Activated T-helper 1 cell treated with anti-CD3 and anti-CD28 coated beads, Interleukin-12 subunit alpha, Interleukin-12 subunit beta, Interleukin-2, Interleukin-4 antibody, amounts not matched to agents 30 ng/mL and 10 ng/mL and 1 ng/mL, durations not matched to agents 14 hours and 24 hours and 36 hours (primary cell): ENCODE results near the gene PF4V1. TPM values are rescaled to one million over a fixed set of nuclear protein-coding genes. Genes with fewer than 3 reads are reported as not detected.

Experiments
- DNase-seq: peaks from one replicate; pipeline ENCODE4 v3.0.0; 2021; ENCODE audit warnings: low spot score
- H3K27ac Mint-ChIP-seq: one replicate; pipeline ENCODE4 v1.8.0; 2021; ENCODE audit warnings: mild to moderate bottlenecking, mixed read lengths
- H3K27me3 Mint-ChIP-seq: one replicate; pipeline ENCODE4 v1.8.0; 2022; ENCODE audit warnings: mild to moderate bottlenecking, moderate library complexity, mixed read lengths; ENCODE audit not compliant: insufficient read depth
- H3K36me3 Mint-ChIP-seq: one replicate; pipeline ENCODE4 v1.8.0; 2021; ENCODE audit warnings: low read depth, mixed read lengths
- H3K4me1 Mint-ChIP-seq: one replicate; pipeline ENCODE4 v1.8.0; 2021; ENCODE audit warnings: low read depth, mixed read lengths
- H3K4me3 Mint-ChIP-seq: one replicate; pipeline ENCODE4 v1.8.0; 2021; ENCODE audit warnings: mild to moderate bottlenecking, moderate library complexity, mixed read lengths
- H3K9me3 Mint-ChIP-seq: one replicate; pipeline ENCODE4 v1.8.0; 2021; ENCODE audit warnings: mixed read lengths
- intact Hi-C: fragments of 100-400 bp; cut with micrococcal nuclease; formaldehyde crosslinking; loops from one replicate; pipeline ENCODE4 v1.15.1; 2024
- total RNA-seq: library from RNA; stranded (reverse); gene quantifications from 2 replicates; pipeline ENCODE4 v1.2.3, GENCODE V29; 2022

Gene PF4V1
- total RNA-seq, 1 donor from 2014 or later = not detected

DNA sequence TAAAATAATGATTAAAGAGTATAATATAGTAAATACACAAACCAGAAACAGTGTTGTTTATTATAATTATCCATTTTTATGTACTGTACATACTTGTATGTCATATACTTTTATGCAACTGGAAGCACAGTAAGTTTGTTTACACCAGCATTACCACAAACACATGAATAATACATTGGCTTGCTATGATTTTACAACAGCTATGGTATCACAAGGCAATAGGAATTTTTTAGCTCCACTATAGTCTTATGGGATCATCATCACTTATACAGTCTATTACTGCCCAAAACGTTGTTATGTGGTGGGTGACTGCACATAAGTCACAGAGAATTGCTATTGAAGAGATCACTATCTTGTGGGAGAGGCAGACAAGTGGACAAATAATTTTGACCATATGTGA is 1.8 kb upstream of the PF4V1 start:
- Mint-ChIP-seq H3K27ac (no peak overlapping the region), H3K36me3 (no peaks in the 10 kb centered on the region), H3K4me1 (no peaks in the 10 kb centered on the region), H3K4me3 (no peak overlapping the region), H3K27me3 (peaks cover 18% of the 10 kb centered on the region), H3K9me3 (no peaks in the 10 kb centered on the region)
- DNase-seq = no peak
- intact Hi-C loops = no loop called here

DNA sequence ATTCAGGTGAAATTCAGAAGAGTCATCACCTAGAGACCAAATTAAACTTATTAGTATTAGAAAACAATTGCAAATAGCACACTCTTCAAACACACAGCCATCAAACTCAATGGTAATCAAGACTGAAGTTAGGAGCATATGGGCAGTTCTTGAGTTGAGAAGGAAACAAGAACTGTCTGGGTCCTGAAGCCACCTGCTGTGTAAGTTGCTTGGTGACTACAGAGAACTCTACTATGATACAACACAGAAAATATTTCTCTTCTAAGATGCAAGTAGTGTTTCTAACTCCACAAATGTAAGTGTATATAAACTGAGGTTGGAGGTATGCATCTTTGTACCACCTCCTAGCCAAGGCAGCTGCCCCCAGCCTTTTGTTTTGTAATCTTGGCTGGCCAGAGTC is 325 bp upstream of the PF4V1 start:
- Mint-ChIP-seq H3K27me3 (peaks cover 18% of the 10 kb centered on the region), H3K9me3 (no peaks in the 10 kb centered on the region), H3K27ac (no peak overlapping the region), H3K36me3 (no peaks in the 10 kb centered on the region), H3K4me3 (no peak overlapping the region), H3K4me1 (no peaks in the 10 kb centered on the region)
- intact Hi-C loops = no loop called here
- DNase-seq = no peak

DNA sequence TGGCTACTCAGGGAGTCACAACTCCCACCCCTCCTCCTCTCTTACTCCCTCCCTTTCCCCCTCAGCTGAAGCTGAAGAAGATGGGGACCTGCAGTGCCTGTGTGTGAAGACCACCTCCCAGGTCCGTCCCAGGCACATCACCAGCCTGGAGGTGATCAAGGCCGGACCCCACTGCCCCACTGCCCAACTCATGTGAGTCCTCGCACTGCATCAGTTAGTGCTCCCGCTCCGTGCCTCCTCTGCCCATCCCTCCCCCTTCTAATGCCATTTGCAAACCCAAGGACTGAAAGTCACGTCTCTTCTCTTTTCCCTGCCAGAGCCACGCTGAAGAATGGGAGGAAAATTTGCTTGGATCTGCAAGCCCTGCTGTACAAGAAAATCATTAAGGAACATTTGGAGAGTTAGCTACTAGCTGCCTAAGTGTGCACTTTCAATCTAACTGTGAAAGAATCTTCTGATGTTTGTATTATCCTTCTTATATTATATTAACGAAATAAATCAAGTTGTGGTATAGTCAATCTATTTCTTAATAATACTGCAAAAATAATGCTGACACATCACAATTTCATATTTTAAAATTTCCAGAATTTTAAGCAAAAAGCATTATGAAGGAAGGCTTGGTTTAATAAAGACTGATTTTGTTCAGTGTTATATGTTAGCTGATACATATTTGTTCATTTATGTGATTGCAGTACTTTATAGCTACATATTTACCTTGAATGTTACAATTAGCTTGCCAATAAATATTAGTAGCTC is 800 bp downstream of the PF4V1 start:
- DNase-seq = no peak
- peaks cover 18% of the 10 kb centered on the region for H3K27me3 Mint-ChIP-seq
- intact Hi-C loops = no loop called here
- no peaks in the 10 kb centered on the region for H3K4me1 Mint-ChIP-seq
- H3K4me3 Mint-ChIP-seq = no peak overlapping the region
- no peaks in the 10 kb centered on the region for H3K9me3 Mint-ChIP-seq
- no peaks in the 10 kb centered on the region for H3K36me3 Mint-ChIP-seq
- no peak overlapping the region for H3K27ac Mint-ChIP-seq

DNA sequence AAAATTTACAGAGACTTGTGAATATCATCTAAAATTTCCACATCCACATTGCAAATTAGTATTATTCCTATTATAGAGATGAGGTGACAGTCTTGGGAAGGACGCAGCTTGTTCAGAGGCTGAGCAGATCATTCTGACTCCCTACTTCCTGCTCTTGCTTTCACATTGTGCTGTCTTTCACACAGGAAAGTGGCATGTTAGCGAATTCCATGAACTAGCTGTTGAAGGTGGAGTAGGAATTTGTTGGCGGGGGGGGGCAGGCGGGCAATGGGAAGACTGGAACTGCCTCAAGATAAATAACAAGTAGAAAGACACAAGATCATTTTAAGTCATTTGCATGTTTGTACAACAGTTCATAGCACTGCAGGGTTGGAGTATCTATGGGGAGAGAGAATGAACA is 2.3 kb downstream of the PF4V1 start:
- intact Hi-C loops = no loop called here
- Mint-ChIP-seq H3K9me3 (no peaks in the 10 kb centered on the region), H3K4me1 (no peaks in the 10 kb centered on the region), H3K4me3 (no peak overlapping the region), H3K27ac (no peak overlapping the region), H3K27me3 (peaks cover 18% of the 10 kb centered on the region), H3K36me3 (no peaks in the 10 kb centered on the region)
- no peak for DNase-seq

DNA sequence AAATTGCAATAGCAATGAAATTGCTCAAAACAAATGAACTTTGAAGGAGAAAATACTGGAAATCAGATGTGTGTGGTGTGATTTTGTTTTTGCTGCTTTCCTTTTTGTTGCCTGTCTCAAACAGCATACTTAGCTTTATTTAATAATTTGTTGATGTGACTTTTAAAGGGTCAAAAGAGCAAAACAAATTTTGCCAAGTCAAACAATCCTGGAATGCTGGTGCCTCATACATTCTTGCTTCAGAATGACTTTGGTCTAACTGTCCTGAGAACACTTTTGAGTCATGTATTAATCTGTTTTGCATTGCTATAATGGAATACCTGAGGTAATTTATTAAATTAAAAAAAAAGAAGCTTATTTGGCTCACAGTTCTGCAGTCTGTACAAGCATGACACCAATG is 3.4 kb downstream of the PF4V1 start:
- intact Hi-C loops = no loop called here

DNA sequence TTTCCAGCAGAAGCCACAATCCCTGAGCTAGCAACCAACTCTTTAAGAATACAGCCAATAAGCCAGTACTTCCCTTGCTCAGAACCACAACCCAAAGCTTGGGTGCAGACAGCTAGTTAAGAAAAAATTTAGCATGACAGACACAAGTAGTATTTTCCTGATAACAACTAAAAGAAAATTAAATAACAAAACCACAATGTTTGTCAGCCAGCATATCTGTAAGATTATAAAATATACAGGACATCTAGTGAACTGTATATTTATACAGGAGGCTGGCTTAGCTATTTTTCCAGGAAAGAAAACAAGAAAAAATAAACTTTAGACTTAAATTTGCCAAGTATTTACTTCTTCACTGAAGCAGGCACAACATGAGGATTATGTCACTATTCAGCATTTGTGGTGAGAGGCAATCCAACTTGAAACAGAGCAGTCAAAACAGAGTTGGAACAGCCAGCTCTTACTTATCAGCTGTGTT is 6.6 kb downstream of the PF4V1 start:
- Mint-ChIP-seq H3K4me3 (no peak overlapping the region), H3K36me3 (no peaks in the 10 kb centered on the region), H3K4me1 (no peaks in the 10 kb centered on the region), H3K27ac (no peak overlapping the region), H3K9me3 (no peaks in the 10 kb centered on the region), H3K27me3 (peaks cover 7% of the 10 kb centered on the region)
- intact Hi-C loops = no loop called here
- no peak for DNase-seq

More for the DNA sequence above, 3.4 kb downstream of the PF4V1 start:
- no peak for DNase-seq
- Mint-ChIP-seq H3K9me3 (no peaks in the 10 kb centered on the region), H3K27me3 (peaks cover 18% of the 10 kb centered on the region), H3K36me3 (no peaks in the 10 kb centered on the region), H3K4me3 (no peak overlapping the region), H3K4me1 (no peaks in the 10 kb centered on the region), H3K27ac (no peak overlapping the region)

DNA sequence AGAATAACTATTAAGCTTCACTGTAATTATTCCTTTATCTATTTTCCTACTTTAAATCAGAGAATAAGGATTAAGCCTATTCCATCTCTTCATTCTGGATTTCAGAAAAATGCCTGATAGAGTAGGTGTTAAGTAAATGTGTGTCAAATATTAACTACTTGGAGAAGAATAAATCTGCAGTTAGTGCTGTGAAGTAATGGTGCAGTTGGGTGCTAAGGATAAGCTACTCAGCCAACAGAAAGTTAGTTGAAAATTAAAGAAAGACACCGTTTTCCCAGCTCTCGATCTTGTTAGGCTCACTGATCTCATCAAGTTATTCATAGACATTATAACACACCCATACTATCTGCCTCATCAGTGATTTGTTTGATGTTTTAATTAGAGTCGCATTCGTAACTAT is 7.1 kb downstream of the PF4V1 start:
- intact Hi-C loops = no loop called here
- Mint-ChIP-seq H3K9me3 (no peaks in the 10 kb centered on the region), H3K27me3 (peaks cover 5% of the 10 kb centered on the region), H3K4me3 (no peak overlapping the region), H3K4me1 (no peaks in the 10 kb centered on the region), H3K27ac (no peak overlapping the region), H3K36me3 (no peaks in the 10 kb centered on the region)
- no peak for DNase-seq

DNA sequence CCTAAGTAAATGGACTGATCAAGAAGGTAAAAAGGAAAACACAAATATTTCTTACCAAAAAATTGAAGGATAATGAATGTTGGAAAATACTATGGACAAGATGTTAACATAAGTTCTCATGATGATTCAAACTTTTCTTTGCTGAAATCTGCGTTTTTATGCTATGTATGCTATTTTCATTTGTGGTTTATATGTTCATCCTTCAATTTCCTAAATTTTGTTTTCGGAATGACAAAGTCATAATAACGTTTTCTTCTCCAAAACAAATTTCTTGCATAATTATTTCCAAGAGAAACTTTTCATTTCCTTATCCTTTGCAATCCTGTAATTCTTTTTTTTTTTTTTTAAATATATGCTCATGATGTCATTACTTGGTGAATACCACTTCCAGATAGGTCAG is 7.8 kb downstream of the PF4V1 start:
- H3K4me3 Mint-ChIP-seq = no peak overlapping the region
- no peaks in the 10 kb centered on the region for H3K4me1 Mint-ChIP-seq
- intact Hi-C loops = no loop called here
- DNase-seq = no peak
- H3K27ac Mint-ChIP-seq = no peak overlapping the region
- H3K36me3 Mint-ChIP-seq = no peaks in the 10 kb centered on the region
- no peaks in the 10 kb centered on the region for H3K9me3 Mint-ChIP-seq
- no peaks in the 10 kb centered on the region for H3K27me3 Mint-ChIP-seq

DNA sequence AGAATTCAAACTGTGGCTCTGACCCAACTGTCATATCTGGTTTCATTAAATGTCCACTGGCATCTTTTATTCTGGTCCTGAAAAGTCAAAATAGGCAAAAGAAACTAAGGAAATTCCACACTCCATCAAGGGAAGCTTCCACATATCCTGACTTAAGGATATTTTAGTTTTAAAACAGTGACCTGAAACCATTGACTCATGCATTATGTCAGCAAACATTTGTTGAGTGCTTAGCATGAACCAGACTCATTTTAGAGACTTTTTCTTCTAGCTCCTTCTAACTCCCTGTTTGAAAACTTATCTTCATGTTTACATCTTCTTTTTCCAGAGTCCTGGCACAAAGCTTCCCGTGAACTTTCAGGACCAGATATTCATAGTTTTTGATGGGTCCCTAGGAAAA is 9.2 kb downstream of the PF4V1 start:
- no peak for DNase-seq
- H3K9me3 Mint-ChIP-seq = no peaks in the 10 kb centered on the region
- H3K36me3 Mint-ChIP-seq = no peaks in the 10 kb centered on the region
- peaks cover under 1% of the 10 kb centered on the region for H3K27me3 Mint-ChIP-seq
- H3K4me3 Mint-ChIP-seq = no peak overlapping the region
- no peak overlapping the region for H3K27ac Mint-ChIP-seq
- H3K4me1 Mint-ChIP-seq = no peaks in the 10 kb centered on the region
- intact Hi-C loops = no loop called here

DNA sequence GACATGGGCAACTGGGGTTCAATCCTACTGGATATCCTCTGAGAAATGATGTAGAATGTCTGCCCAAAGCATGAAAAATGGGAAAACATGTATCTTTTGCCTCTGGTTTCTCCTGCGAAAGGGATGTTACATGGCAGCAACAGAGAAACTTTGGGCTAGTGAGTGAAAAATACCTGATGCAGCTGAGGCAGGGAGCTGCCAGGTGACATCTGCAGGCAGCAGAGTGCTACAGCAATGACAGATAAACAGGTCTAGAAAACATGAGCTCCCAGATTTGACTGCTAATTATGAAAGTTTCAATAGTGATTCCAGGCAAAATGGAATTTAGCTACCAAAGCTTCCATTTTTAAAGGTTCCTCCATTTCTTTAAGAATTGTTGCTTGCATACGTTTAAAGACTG is 11.3 kb downstream of the PF4V1 start:
- no peaks in the 10 kb centered on the region for H3K4me1 Mint-ChIP-seq
- H3K9me3 Mint-ChIP-seq = no peaks in the 10 kb centered on the region

DNA sequence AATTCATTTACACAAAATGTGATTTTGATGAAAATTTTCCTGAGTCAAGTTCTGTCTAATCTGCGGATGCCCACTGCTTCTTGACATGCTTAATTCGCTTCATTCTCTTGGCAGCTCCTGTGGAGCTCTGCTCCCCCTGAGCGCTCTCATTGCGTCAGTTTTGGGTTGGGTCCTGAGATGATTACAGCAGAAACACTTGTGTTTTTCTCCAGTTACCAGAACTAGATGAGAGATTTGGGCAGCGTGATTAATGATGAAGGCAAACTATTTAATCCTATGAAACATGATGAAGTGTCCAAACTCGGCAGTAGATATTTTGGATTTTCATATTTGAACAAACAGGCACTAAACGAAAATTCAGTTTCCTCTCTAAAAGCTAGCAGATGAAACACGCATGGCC is 11.9 kb downstream of the PF4V1 start:
- no peak overlapping the region for H3K27ac Mint-ChIP-seq
- no peaks in the 10 kb centered on the region for H3K36me3 Mint-ChIP-seq
- H3K9me3 Mint-ChIP-seq = no peaks in the 10 kb centered on the region
- no peaks in the 10 kb centered on the region for H3K4me1 Mint-ChIP-seq
- intact Hi-C loops = no loop called here
- H3K4me3 Mint-ChIP-seq = no peak overlapping the region
- H3K27me3 Mint-ChIP-seq = peaks cover 19% of the 10 kb centered on the region
- no peak for DNase-seq

More for the DNA sequence above, 11.3 kb downstream of the PF4V1 start:
- intact Hi-C loops = no loop called here
- peaks cover 13% of the 10 kb centered on the region for H3K27me3 Mint-ChIP-seq
- H3K27ac Mint-ChIP-seq = no peak overlapping the region
- no peak for DNase-seq
- H3K36me3 Mint-ChIP-seq = no peaks in the 10 kb centered on the region
- no peak overlapping the region for H3K4me3 Mint-ChIP-seq

DNA sequence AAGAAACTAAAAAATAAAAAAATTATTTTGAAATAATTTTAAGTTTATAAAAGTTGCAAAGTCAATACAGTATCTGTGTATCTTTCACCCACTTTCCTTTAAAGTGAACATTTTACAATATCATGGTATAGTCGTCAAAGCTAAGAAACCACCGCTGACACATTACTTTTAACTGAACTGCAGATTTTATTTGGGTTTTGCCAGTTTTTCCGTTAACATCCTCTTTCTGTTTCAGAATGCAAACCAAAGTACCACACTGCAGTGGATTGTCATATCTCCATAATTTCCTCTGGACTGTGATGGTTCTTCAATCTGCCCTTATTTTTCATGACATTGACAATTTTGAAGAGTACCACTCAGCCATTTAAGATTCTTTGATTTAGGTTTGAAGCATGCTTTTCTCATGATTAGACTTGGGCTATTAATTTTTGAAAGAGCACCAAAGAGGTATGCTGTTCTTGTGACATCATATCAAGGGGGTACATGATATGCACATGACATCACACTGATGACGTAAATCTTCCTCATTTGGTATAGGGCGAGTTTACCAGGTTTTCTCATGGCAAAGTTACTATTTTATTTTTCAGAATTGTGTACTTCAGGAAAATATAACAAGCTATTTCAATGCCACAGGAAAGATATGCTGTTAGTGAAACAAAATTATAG is 12.5 kb downstream of the PF4V1 start:
- no peak for DNase-seq
- no peak overlapping the region for H3K27ac Mint-ChIP-seq
- H3K4me1 Mint-ChIP-seq = no peaks in the 10 kb centered on the region
- intact Hi-C loops = no loop called here
- no peaks in the 10 kb centered on the region for H3K36me3 Mint-ChIP-seq
- peaks cover 20% of the 10 kb centered on the region for H3K27me3 Mint-ChIP-seq
- no peaks in the 10 kb centered on the region for H3K9me3 Mint-ChIP-seq
- no peak overlapping the region for H3K4me3 Mint-ChIP-seq

DNA sequence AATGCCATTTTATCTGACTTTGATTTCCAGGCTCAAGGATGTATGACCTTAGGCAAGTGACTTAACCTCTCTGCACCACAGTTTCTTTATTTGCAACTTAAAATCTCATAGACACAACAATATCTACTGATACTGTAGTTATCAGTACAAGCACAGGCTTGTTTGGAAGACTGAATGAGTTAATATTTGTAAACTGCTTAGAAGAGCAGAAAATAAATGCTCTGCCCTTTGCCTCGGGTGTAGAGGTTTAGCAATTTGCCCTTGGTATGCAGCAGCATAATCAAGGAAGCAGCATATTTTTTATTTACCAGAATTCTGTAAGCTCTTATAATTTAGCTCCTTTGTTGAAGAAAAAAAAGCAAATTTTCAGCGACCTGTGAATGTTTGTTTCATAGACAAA is 13.2 kb downstream of the PF4V1 start:
- Mint-ChIP-seq H3K4me1 (no peaks in the 10 kb centered on the region), H3K27me3 (peaks cover 24% of the 10 kb centered on the region), H3K36me3 (no peaks in the 10 kb centered on the region), H3K4me3 (no peak overlapping the region), H3K9me3 (no peaks in the 10 kb centered on the region), H3K27ac (no peak overlapping the region)
- DNase-seq = no peak
- intact Hi-C loops = no loop called here
